Measurements from ENCODE around the gene TLCD2.
"Not testable (repeated sequence)": the region's sequence is repeated elsewhere in the genome, so short reads cannot be mapped to it uniquely, and the experiment has no call there.

Gene TLCD2

DNA sequence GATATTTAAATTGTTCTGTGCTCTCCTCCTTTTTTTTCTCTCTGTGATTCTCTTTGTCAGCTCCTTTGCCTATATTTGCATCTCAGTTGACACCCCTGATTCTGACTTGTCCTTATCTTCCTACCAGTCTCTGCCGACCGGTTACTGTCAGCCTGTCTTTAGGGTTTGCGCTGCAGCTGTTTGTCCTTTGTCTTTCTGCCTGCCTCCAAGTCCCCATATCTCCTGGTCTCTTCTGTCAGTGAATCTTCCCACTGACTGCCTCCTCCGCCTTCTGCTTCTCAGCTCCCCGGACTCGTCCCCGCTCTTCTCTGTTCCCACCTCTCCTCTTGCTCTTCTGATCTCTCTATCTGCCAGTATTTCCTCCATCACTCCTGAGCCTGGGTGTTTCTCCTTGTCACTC lies 5.2 kb downstream of the TLCD2 start:
- Mint-ChIP-seq H3K27me3 (peaks cover 48 to 56% of the 10 kb centered on the region in 2 donors), H3K4me1 (peaks cover 0 to 2% of the 10 kb centered on the region in 2 donors), H3K27ac (no peak overlapping the region), H3K4me3 (no peak overlapping the region), H3K9me3 (no peaks in the 10 kb centered on the region), H3K36me3 (peaks cover 2 to 6% of the 10 kb centered on the region in 2 donors)
- DNase-seq (no peak), ATAC-seq (replicated peaks) (no peak)

- Mint-ChIP-seq H3K27me3 (peaks cover 34 to 43% of the 10 kb centered on the region in 2 donors), H3K9me3 (no peaks in the 10 kb centered on the region), H3K36me3 (peaks cover 2 to 3% of the 10 kb centered on the region in 2 donors), H3K27ac (no peak overlapping the region), H3K4me3 (no peak overlapping the region), H3K4me1 (no peaks in the 10 kb centered on the region)
- ATAC-seq (replicated peaks) = no peak
- DNase-seq = no peak
Measured at GRCh38 chr17:1703063-1703462, 7.1 kb downstream of the TLCD2 start.

DNA sequence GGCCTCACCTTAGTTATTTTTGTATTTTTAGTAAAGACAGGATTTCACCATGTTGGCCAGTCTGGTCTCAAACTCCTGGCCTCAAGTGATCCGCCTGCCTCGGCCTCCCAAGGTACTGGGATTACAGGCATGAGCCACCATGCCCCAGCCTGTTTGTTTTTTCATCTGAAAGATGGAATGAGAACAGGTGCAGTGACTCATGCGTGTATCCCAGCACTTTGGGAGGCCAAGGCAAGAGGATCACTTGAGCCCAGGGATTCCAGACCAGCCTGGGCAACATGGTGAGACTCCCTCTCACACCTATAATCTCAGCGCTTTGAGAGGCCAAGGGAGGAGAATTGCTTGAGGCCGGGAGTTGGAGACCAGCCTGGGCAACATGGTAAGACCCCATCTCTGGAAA lies 10.3 kb downstream of the TLCD2 start:
- not testable (repeated sequence) for ATAC-seq (replicated peaks)

GRCh38 chr17:1697681-1698080 lies 12.5 kb downstream of the TLCD2 start:
- Mint-ChIP-seq H3K4me3 (no peak overlapping the region), H3K9me3 (no peaks in the 10 kb centered on the region), H3K4me1 (no peaks in the 10 kb centered on the region), H3K36me3 (no peaks in the 10 kb centered on the region), H3K27me3 (peaks cover 9 to 15% of the 10 kb centered on the region in 2 donors), H3K27ac (no peak overlapping the region)
- DNase-seq = no peak
- no peak for ATAC-seq (replicated peaks)

More for the DNA sequence above, 10.3 kb downstream of the TLCD2 start:
- peaks cover 10 to 16% of the 10 kb centered on the region in 2 donors for H3K27me3 Mint-ChIP-seq
- H3K4me1 Mint-ChIP-seq, H3K9me3 Mint-ChIP-seq, H3K36me3 Mint-ChIP-seq, H3K4me3 Mint-ChIP-seq, DNase-seq, H3K27ac Mint-ChIP-seq: not testable (repeated sequence)

DNA sequence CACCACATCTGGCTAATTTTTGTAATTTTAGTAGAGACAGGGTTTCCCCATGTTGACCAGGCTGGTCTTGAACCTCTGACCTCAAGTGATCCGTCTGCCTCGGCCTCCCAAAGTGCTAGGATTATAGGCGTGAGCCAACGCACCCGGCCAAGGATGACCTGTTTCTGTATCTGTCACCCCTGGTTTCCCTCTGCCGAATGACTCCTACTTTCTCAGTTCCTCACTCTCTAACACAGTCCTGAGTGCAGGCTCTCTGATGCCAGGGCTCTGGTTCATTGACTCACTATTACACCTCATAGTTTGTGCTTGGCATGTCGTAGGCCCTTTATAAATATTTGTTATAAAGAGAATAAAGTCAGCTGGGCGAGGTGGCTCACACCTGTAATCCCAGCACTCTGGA lies 14.8 kb downstream of the TLCD2 start:
- H3K4me1 Mint-ChIP-seq = no peaks in the 10 kb centered on the region
- H3K27me3 Mint-ChIP-seq = peaks cover 14 to 15% of the 10 kb centered on the region in 2 donors
- DNase-seq = peak; percentile 31
- H3K4me3 Mint-ChIP-seq = no peak overlapping the region
- no peaks in the 10 kb centered on the region for H3K9me3 Mint-ChIP-seq
- no peaks in the 10 kb centered on the region for H3K36me3 Mint-ChIP-seq
- peak; percentile 81 to 98 for ATAC-seq (replicated peaks)
- no peak overlapping the region for H3K27ac Mint-ChIP-seq

GRCh38 chr17:1693339-1693738 lies 16.8 kb downstream of the TLCD2 start:
- ATAC-seq (replicated peaks) = no peak
- H3K36me3 Mint-ChIP-seq = no peaks in the 10 kb centered on the region

DNA sequence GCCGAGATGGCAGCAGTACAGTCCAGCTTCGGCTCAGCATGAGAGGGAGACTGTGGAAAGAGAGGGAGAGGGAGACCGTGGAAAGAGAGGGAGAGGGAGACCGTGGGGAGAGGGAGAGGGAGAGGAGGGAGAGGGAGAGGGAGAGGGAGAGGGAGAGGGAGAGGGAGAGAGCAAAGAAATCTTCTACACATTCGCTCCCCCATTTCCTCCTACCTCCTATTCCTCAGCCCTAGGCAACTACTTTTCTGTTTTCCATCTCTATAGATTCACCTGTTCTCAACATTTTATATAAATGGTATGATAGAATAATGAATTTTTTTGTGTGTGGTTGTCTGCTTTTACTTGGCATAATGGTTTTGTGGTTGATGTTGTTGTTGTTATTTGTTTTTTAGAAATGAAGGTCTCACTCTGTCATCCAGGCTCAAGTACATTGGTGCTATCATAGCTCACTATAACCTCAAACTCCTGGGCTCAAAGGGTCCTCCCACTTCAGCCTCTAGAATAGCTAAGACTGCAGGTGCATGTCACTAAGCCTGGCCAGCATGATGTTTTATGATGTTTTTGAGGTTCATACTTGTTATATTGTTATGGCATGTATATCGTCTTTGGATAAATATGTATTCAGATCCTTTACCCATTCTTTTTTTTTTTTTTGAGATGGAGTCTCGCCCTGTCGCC lies 19.5 kb downstream of the TLCD2 start:
- H3K27me3 Mint-ChIP-seq = peaks cover 14 to 15% of the 10 kb centered on the region in 2 donors
- no peaks in the 10 kb centered on the region for H3K9me3 Mint-ChIP-seq
- no peak overlapping the region for H3K27ac Mint-ChIP-seq
- DNase-seq (no peak), ATAC-seq (replicated peaks) (no peak)
- no peaks in the 10 kb centered on the region for H3K36me3 Mint-ChIP-seq
- H3K4me1 Mint-ChIP-seq = no peaks in the 10 kb centered on the region
- no peak overlapping the region for H3K4me3 Mint-ChIP-seq

More at GRCh38 chr17:1693339-1693738, 16.8 kb downstream of the TLCD2 start:
- Mint-ChIP-seq H3K9me3 (no peaks in the 10 kb centered on the region), H3K4me1 (no peaks in the 10 kb centered on the region), H3K27me3 (peaks cover 14 to 15% of the 10 kb centered on the region in 2 donors), H3K4me3 (no peak overlapping the region), H3K27ac (no peak overlapping the region)
- no peak for DNase-seq

DNA sequence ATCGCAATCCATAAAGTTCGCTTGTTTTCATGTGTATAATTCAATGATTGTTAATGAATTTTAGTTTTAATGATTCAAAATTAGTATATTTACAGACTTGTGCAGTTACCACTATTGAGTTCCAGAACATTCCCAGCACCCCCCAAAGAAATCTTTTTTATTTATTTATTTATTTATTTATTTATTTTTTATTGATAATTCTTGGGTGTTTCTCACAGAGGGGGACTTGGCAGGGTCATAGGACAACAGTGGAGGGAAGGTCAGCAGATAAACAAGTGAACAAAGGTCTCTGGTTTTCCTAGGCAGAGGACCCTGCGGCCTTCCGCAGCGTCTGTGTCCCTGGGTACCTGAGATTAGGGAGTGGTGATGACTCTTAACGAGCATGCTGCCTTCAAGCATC lies 21.8 kb downstream of the TLCD2 start:
- not testable (repeated sequence) for ATAC-seq (replicated peaks); H3K27me3 Mint-ChIP-seq; H3K27ac Mint-ChIP-seq; H3K9me3 Mint-ChIP-seq; H3K4me3 Mint-ChIP-seq; DNase-seq
- peaks cover 11 to 17% of the 10 kb centered on the region in 2 donors for H3K36me3 Mint-ChIP-seq
- H3K4me1 Mint-ChIP-seq = peaks cover 12 to 18% of the 10 kb centered on the region in 2 donors

GRCh38 chr17:1686086-1686485 lies 24.1 kb downstream of the TLCD2 start:
- DNase-seq (no peak), ATAC-seq (replicated peaks) (no peak)
- Mint-ChIP-seq H3K9me3 (no peaks in the 10 kb centered on the region), H3K36me3 (peaks cover 17 to 38% of the 10 kb centered on the region in 2 donors), H3K27me3 (no peaks in the 10 kb centered on the region), H3K4me1 (peaks cover 25 to 36% of the 10 kb centered on the region in 2 donors), H3K27ac (no peak overlapping the region), H3K4me3 (peak overlapping the region; percentile 2 to 7)

- ATAC-seq (replicated peaks) (peak; percentile 98 to 99), DNase-seq (peak; percentile 98)
Measured at GRCh38 chr17:1684378-1685189, 25.6 kb downstream of the TLCD2 start, which contains the start of gene PRPF8. Gene PRPF8 (minus strand): TSS chr17:1684867. CDS start chr17:1684571, 296 bp downstream.

GRCh38 chr17:1683459-1683858 lies 26.7 kb downstream of the TLCD2 start:
- ATAC-seq (replicated peaks) (no peak), DNase-seq (no peak)
- Mint-ChIP-seq H3K4me3 (peak overlapping the region; percentile 96 to 99), H3K27me3 (no peaks in the 10 kb centered on the region), H3K4me1 (peaks cover 25 to 42% of the 10 kb centered on the region in 2 donors), H3K27ac (peak overlapping the region; percentile 100), H3K9me3 (no peaks in the 10 kb centered on the region), H3K36me3 (peaks cover 33 to 63% of the 10 kb centered on the region in 2 donors)

More at GRCh38 chr17:1684378-1685189, 25.6 kb downstream of the TLCD2 start, which contains the start of gene PRPF8:
- Mint-ChIP-seq H3K27me3 (no peaks in the 10 kb centered on the region), H3K27ac (peak within 1 kb of the TSS; percentile 100), H3K4me3 (peak within 1 kb of the TSS; percentile 96 to 99), H3K36me3 (peaks cover 29 to 53% of the 10 kb centered on the region in 2 donors), H3K4me1 (peaks cover 25 to 42% of the 10 kb centered on the region in 2 donors), H3K9me3 (no peaks in the 10 kb centered on the region)

DNA sequence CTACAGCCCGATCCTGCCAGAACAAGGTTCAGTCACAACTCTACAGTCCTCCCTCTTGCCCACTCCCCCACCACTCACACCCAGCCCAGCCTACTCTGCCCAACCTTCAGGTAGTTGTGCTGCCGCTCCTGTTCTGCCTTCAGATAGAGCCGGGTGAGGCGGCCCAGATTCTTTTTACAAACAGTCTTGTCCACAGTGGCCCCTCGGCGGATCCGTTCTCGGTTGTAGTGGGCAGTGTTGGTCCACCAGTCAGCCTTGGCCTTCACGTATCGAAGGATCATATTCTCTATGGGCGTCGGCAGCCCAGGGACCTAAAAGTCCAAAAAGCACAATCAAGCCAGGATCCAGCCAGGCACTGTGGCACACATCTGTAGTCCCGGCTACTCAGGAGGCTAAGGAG lies 33.8 kb downstream of the TLCD2 start:
- H3K9me3 Mint-ChIP-seq = no peaks in the 10 kb centered on the region
- DNase-seq (no peak), ATAC-seq (replicated peaks) (no peak)
- peaks cover 50 to 70% of the 10 kb centered on the region in 2 donors for H3K36me3 Mint-ChIP-seq
- H3K4me1 Mint-ChIP-seq = peaks cover 3 to 13% of the 10 kb centered on the region in 2 donors
- no peak overlapping the region for H3K27ac Mint-ChIP-seq
- H3K4me3 Mint-ChIP-seq = no peak overlapping the region
- no peaks in the 10 kb centered on the region for H3K27me3 Mint-ChIP-seq

DNA sequence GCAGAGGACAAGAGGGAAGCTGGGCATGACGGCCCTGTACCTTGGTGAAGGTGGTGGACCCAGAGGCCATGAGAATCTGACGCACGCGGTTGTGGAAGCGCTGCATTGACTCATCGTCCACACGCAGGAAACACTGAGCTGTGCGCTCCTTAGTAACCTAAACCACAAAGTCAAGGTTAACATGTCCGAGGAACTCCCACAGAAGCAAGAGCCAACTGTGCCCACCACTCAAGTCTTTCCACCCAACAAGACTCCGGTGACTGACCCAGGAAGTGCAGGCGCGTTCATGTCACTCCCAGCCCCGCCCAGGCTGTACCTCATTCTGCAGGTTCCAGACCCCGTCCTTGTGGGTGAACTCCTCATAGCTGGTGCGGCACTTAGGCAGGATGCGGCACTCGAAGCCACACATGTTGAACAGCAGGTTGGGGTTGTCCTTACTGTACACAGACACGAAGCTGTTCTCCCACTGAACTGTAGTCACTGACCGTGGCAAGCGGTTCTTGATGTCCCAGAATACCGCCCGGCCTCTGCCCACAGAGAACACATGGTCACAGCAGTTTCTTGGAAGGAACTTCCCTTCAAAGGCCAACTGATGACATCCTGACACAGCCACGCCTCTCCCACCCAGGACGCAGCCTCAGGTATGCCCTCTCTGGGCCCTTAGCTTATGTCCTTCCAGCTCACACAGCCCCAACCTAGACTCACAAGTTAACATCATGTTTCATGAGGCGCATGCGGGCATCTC lies 37.0 kb downstream of the TLCD2 start:
- no peak overlapping the region for H3K4me3 Mint-ChIP-seq
- ATAC-seq (replicated peaks) (no peak), DNase-seq (no peak)
- H3K27ac Mint-ChIP-seq = no peak overlapping the region
- H3K9me3 Mint-ChIP-seq = no peaks in the 10 kb centered on the region
- H3K4me1 Mint-ChIP-seq = peaks cover 17 to 36% of the 10 kb centered on the region in 2 donors
- peaks cover 56 to 69% of the 10 kb centered on the region in 2 donors for H3K36me3 Mint-ChIP-seq
- H3K27me3 Mint-ChIP-seq = no peaks in the 10 kb centered on the region

DNA sequence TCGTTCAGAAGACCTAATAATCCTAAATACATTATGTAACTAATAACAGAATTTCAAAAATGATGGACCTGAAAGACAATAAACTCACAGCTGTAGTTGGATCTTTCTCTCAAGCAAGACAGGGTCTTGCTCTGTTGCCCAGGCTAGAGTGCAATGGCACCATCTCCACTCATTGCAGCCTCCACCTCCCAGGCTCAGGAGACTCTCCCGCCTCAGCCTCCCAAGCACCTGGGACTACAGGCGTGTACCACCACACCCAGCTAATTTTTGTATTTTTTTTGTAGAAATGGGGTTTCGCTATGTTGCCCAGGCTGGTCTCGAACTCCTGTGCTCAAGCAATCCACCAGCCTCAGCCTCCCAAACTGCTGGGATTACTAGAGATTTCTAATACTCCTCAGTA lies 46.2 kb downstream of the TLCD2 start:
- not testable (repeated sequence) for ATAC-seq (replicated peaks); H3K4me1 Mint-ChIP-seq; H3K9me3 Mint-ChIP-seq; H3K27me3 Mint-ChIP-seq; DNase-seq; H3K4me3 Mint-ChIP-seq; H3K27ac Mint-ChIP-seq
- peaks cover 56 to 63% of the 10 kb centered on the region in 2 donors for H3K36me3 Mint-ChIP-seq
